ENCODE measurements around the gene NGDN.

DNA sequence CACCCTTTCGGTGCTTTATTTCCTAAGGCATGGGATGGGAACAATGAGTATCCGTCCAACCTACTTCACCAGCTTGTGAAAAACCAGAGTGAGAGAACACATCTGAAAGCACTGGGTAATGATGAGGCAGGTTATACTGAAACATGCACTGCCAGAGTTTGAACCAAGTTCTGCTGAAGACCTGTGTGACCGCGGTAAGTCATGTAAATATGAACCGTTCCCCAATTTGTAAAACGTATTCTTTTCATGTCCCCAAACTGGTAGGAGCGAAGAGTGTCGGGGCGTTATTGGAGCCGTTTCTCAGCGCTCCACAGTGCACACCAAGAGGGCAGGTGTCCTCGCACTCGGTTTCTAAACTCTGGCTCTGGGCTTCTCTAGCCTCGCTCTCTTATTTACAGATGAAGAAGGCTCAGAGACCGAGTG is 788 bp upstream of the NGDN start:
- TF ChIP-seq EZH2 (IDR thresholded peaks at IDR 0.05): no peak
- TF ChIP-seq POLR2AphosphoS5 (IDR thresholded peaks at IDR 0.05; ENCODE audit: borderline replicate concordance, low read depth, low read length): no peak
